Activated CD8-positive, alpha-beta T cell treated with anti-CD3 and anti-CD28 coated beads for 36 hours (primary cell): ENCODE measurements around the gene SVIP. TPM values are rescaled to one million over a fixed set of nuclear protein-coding genes. Genes with fewer than 3 reads are reported as not detected.

Source experiments
- ATAC-seq: fragments of 200-7000 bp; cut with Tn5 transposase; one replicate; pipeline ENCODE4 v1.10.0; 2021; ENCODE audit warnings: mild to moderate bottlenecking, moderate library complexity
- CTCF ChIA-PET: fragments of 350-600 bp; sonication (Branson Sonifier 250); formaldehyde crosslinking; loops from one replicate; lab custom pipeline; 2021; ENCODE audit warnings: antibody characterized with exemption; lab: Charles Lee
- POLR2A ChIA-PET: fragments of 350-600 bp; sonication (Branson Sonifier 250); formaldehyde crosslinking; loops from one replicate; lab custom pipeline; 2021; ENCODE audit warnings: antibody characterized with exemption; lab: Charles Lee
- DNase-seq: peaks from one replicate; pipeline ENCODE4 v3.0.0-alpha.2; 2020
- H3K27ac Mint-ChIP-seq: one replicate; pipeline ENCODE4 v1.8.0; 2021; ENCODE audit warnings: mild to moderate bottlenecking, mixed read lengths
- H3K27me3 Mint-ChIP-seq: one replicate; pipeline ENCODE4 v1.8.0; 2021; ENCODE audit warnings: mixed read lengths
- H3K36me3 Mint-ChIP-seq: one replicate; pipeline ENCODE4 v1.8.0; 2021; ENCODE audit warnings: low read depth, mixed read lengths
- H3K4me1 Mint-ChIP-seq: one replicate; pipeline ENCODE4 v1.8.0; 2021; ENCODE audit warnings: low read depth, mixed read lengths
- H3K4me3 Mint-ChIP-seq: one replicate; pipeline ENCODE4 v1.8.0; 2021; ENCODE audit warnings: mild to moderate bottlenecking, moderate library complexity, mixed read lengths
- H3K9me3 Mint-ChIP-seq: one replicate; pipeline ENCODE4 v1.8.0; 2021; ENCODE audit warnings: mixed read lengths
- CTCF ChIP-seq: fragments of 200-600 bp; IDR thresholded peaks from one replicate; pipeline ENCODE4 v1.8.0; 2022; ENCODE audit warnings: antibody characterized with exemption, mild to moderate bottlenecking
- intact Hi-C: fragments of 100-400 bp; cut with micrococcal nuclease; formaldehyde crosslinking; loops from one replicate; pipeline ENCODE4 v1.10.0; 2022
- total RNA-seq, 2 experiments: library from RNA; stranded (reverse); gene quantifications; one replicate each; pipeline ENCODE4 v1.2.3, GENCODE V29; 2021

The SVIP gene
- total RNA-seq, 2 experiments from 2014 or later: 62.9 to 65.9 TPM

DNA sequence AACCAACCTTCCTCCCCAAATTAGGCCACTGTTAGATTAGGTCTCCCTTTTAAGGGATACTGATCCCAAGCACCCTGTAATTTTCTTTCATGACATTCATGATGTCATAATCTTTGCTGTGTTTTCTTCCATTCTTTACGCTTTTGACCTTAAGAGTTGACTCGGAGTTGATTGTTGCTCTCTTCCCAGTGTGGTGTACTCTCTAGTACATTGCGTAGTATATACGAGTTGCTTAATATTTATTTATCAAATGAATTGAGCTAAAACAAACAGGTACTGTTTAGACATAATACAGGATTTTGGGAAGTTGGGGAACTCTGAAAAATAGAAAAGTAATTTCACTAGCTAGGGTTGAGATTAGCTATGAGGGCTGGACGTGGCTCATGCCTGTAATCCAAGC lies 49.8 kb downstream of the SVIP start:
- no peak for TF ChIP-seq CTCF
- Mint-ChIP-seq H3K27me3 (peaks cover 6% of the 10 kb centered on the region), H3K4me1 (peaks cover 8% of the 10 kb centered on the region), H3K36me3 (no peaks in the 10 kb centered on the region), H3K9me3 (no peaks in the 10 kb centered on the region), H3K27ac (no peak overlapping the region), H3K4me3 (no peak overlapping the region)
- CTCF ChIA-PET: no interaction called here
- POLR2A ChIA-PET: no interaction called here
- ATAC-seq (no peak), DNase-seq (no peak)
- intact Hi-C loops: loop anchor here (10.0 kb wide), 1 partner anchor 105 kb away; no protein-coding TSS in a partner anchor

- DNase-seq (no peak), ATAC-seq (no peak)
- H3K4me3 Mint-ChIP-seq: no peak overlapping the region
- no peaks in the 10 kb centered on the region for H3K9me3 Mint-ChIP-seq
- CTCF ChIA-PET: interaction anchor here (3.9 kb wide), 1 partner anchor 9 kb away, joined by 22 read pairs; no protein-coding TSS in a partner anchor
- no peaks in the 10 kb centered on the region for H3K36me3 Mint-ChIP-seq
- TF ChIP-seq CTCF: no peak
- H3K27me3 Mint-ChIP-seq: peaks cover 10% of the 10 kb centered on the region
- H3K4me1 Mint-ChIP-seq: peaks cover 8% of the 10 kb centered on the region
- no peak overlapping the region for H3K27ac Mint-ChIP-seq
- intact Hi-C loops: no loop called here
- POLR2A ChIA-PET: no interaction called here
Observed at GRCh38 chr11:22778642-22779041, 51.0 kb downstream of the SVIP start.

- CTCF ChIA-PET: no interaction called here
- Mint-ChIP-seq H3K36me3 (no peaks in the 10 kb centered on the region), H3K4me1 (no peaks in the 10 kb centered on the region), H3K27me3 (peaks cover 10% of the 10 kb centered on the region), H3K27ac (no peak overlapping the region), H3K9me3 (no peaks in the 10 kb centered on the region), H3K4me3 (no peak overlapping the region)
- ATAC-seq (no peak), DNase-seq (no peak)
- POLR2A ChIA-PET: no interaction called here
- intact Hi-C loops: no loop called here
- TF ChIP-seq CTCF: no peak
Observed at GRCh38 chr11:22775248-22775647, 54.4 kb downstream of the SVIP start.

GRCh38 chr11:22774716-22775115 lies 54.9 kb downstream of the SVIP start:
- H3K27ac Mint-ChIP-seq: no peak overlapping the region
- no peak overlapping the region for H3K4me3 Mint-ChIP-seq
- no peak for DNase-seq
- CTCF ChIA-PET: interaction anchor here (1.4 kb wide), 1 partner anchor 13 kb away, joined by 4 read pairs; no protein-coding TSS in a partner anchor
- POLR2A ChIA-PET: no interaction called here
- TF ChIP-seq CTCF: no peak
- H3K4me1 Mint-ChIP-seq: no peaks in the 10 kb centered on the region
- H3K36me3 Mint-ChIP-seq: no peaks in the 10 kb centered on the region
- intact Hi-C loops: no loop called here
- peaks cover 10% of the 10 kb centered on the region for H3K27me3 Mint-ChIP-seq
- ATAC-seq: no peak
- H3K9me3 Mint-ChIP-seq: no peaks in the 10 kb centered on the region

DNA sequence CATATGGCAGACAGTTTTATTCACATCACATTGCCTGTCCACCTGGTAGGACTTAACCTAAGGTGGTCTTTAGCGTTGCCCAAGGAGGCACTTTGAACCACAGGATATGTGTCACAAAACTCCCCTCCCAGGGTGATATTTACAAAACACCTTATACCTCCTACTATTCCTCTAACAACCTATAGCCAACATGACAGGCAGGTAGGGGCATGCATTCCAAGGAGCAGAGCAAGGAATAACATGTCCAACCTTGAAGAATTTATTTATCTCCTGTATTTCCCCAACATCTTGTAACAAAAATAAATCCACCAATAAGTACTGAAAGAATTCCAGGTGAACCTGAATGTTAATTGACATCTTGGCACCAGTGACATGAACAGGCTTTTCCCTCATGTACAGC lies 60.5 kb downstream of the SVIP start:
- Mint-ChIP-seq H3K36me3 (no peaks in the 10 kb centered on the region), H3K27me3 (peaks cover 3% of the 10 kb centered on the region), H3K4me3 (no peak overlapping the region), H3K9me3 (no peaks in the 10 kb centered on the region), H3K27ac (no peak overlapping the region), H3K4me1 (no peaks in the 10 kb centered on the region)
- ChIA-PET POLR2A (no interaction called here), CTCF (no interaction called here)
- TF ChIP-seq CTCF: no peak
- intact Hi-C loops: no loop called here
- ATAC-seq: no peak
- no peak for DNase-seq

Other genes starting within 250 kb of the SVIP start
- 10 to 100 TPM; 13.4 to 14.9 TPM for gene FANCF, start 204.0 kb downstream of the SVIP start, total RNA-seq
- 1 to 10 TPM in 1 of 2 experiments, under 1 TPM in 1; 0.99 to 2.6 TPM for gene GAS2, start 163.2 kb downstream of the SVIP start, total RNA-seq
- gene CCDC179, start 30.7 kb upstream of the SVIP start, total RNA-seq: not detected